D721Med (cell line): ENCODE data around the gene CCDC167.

Experiments used
- DNase-seq: peaks from one replicate; pipeline ENCODE4 v3.0.0; 2011; ENCODE audit warnings: low spot score; ENCODE audit not compliant: insufficient read length
- FAIRE-seq: peaks from 2 replicates; lab custom pipeline; 2011; peaks lifted over from hg19 to GRCh38; lab: Jason Lieb, UNC
- CTCF ChIP-seq: IDR thresholded peaks from 2 replicates; pipeline ENCODE4 v1.5.1; 2012; ENCODE audit warnings: mild to moderate bottlenecking, control low read depth; ENCODE audit not compliant: insufficient read depth; ENCODE audit errors: missing control alignments

Gene CCDC167

GRCh38 chr6:37530297-37530696, 30.6 kb upstream of the CCDC167 start:
- FAIRE-seq, result no peak
- DNase-seq, result no peak
- no peak for TF ChIP-seq CTCF

- DNase-seq, result no peak
- FAIRE-seq, result no peak
- TF ChIP-seq CTCF, result no peak
Measured at GRCh38 chr6:37528541-37528940, 28.8 kb upstream of the CCDC167 start.

- no peak for FAIRE-seq
- TF ChIP-seq CTCF, result no peak
- no peak for DNase-seq
Measured at GRCh38 chr6:37525460-37526357, 26.0 kb upstream of the CCDC167 start.

- FAIRE-seq, result no peak
- no peak for TF ChIP-seq CTCF
- no peak for DNase-seq
Measured at GRCh38 chr6:37524970-37525318, 25.3 kb upstream of the CCDC167 start.

GRCh38 chr6:37524025-37524969, 24.6 kb upstream of the CCDC167 start:
- TF ChIP-seq CTCF, result no peak
- no peak for FAIRE-seq
- DNase-seq, result no peak

GRCh38 chr6:37523412-37523811, 23.7 kb upstream of the CCDC167 start:
- TF ChIP-seq CTCF, result no peak
- DNase-seq, result no peak
- no peak for FAIRE-seq

GRCh38 chr6:37522836-37523235, 23.1 kb upstream of the CCDC167 start:
- no peak for FAIRE-seq
- no peak for TF ChIP-seq CTCF

More at GRCh38 chr6:37522836-37523235, 23.1 kb upstream of the CCDC167 start:
- no peak for DNase-seq
